Karpas-422 (cell line): ENCODE measurements around the gene AKR1C8. TPM values are rescaled to one million over a fixed set of nuclear protein-coding genes. Genes with fewer than 3 reads are reported as not detected.
"Not testable (repeated sequence)": the region's sequence is repeated elsewhere in the genome, so short reads cannot be mapped to it uniquely, and the experiment has no call there.

Experiments used
- DNase-seq: peaks from one replicate; pipeline ENCODE4 v3.0.0-alpha.2; 2015
- H2AFZ ChIP-seq: fragments of 200-600 bp; sonication (generic); 2 replicates; pipeline ENCODE4 v1.6.1; 2014; ENCODE audit warnings: antibody characterized with exemption, low read length, mixed read lengths
- H3K27ac ChIP-seq: fragments of 200-600 bp; sonication (generic); 2 replicates; pipeline ENCODE4 v1.5.1; 2014; ENCODE audit warnings: mild to moderate bottlenecking, low read length, moderate library complexity
- H3K27me3 ChIP-seq: fragments of 200-600 bp; sonication (generic); 2 replicates; pipeline ENCODE4 v1.6.1; 2014; ENCODE audit warnings: low read length, mixed read lengths
- H3K36me3 ChIP-seq: fragments of 200-600 bp; sonication (generic); 2 replicates; pipeline ENCODE4 v1.6.1; 2014; ENCODE audit warnings: low read length, mixed read lengths; ENCODE audit not compliant: insufficient read depth
- H3K4me1 ChIP-seq: fragments of 200-600 bp; sonication (generic); 2 replicates; pipeline ENCODE4 v1.6.1; 2014; ENCODE audit warnings: mild to moderate bottlenecking, low read length, mixed read lengths
- H3K4me2 ChIP-seq: fragments of 200-600 bp; sonication (generic); 2 replicates; pipeline ENCODE4 v1.6.1; 2014; ENCODE audit warnings: low read length, low read depth, mild to moderate bottlenecking; ENCODE audit not compliant: poor library complexity, severe bottlenecking
- H3K4me3 ChIP-seq: fragments of 200-600 bp; sonication (generic); 2 replicates; pipeline ENCODE4 v1.5.1; 2014; ENCODE audit warnings: mild to moderate bottlenecking, antibody characterized with exemption, low read length, mixed read lengths
- H3K79me2 ChIP-seq: fragments of 200-600 bp; sonication (generic); 2 replicates; pipeline ENCODE4 v1.6.1; 2014; ENCODE audit warnings: mild to moderate bottlenecking, low read length, mixed read lengths
- H3K9ac ChIP-seq: fragments of 200-600 bp; sonication (generic); 2 replicates; pipeline ENCODE4 v1.6.0; 2014; ENCODE audit warnings: low read length
- H3K9me2 ChIP-seq: fragments of 200-600 bp; sonication (generic), shearing (Covaris generic); replicated peaks from 2 replicates; pipeline ENCODE4 v1.6.0; 2014; ENCODE audit warnings: mild to moderate bottlenecking, low read length, moderate library complexity; ENCODE audit not compliant: insufficient read depth
- H3K9me3 ChIP-seq: fragments of 300-700, 200-600 bp; sonication (generic); 2 replicates; pipeline ENCODE4 v1.6.1; 2014; ENCODE audit warnings: low read length, mixed read lengths
- H4K20me1 ChIP-seq: fragments of 200-600 bp; sonication (generic); 2 replicates; pipeline ENCODE4 v1.6.1; 2014; ENCODE audit warnings: mild to moderate bottlenecking, antibody characterized with exemption, low read length, low read depth; ENCODE audit not compliant: insufficient read depth
- total RNA-seq: library from RNA; depleted of rRNA; stranded (reverse); fragments of >200 nt; shearing (Covaris generic); gene quantifications from 2 replicates; pipeline ENCODE4 v1.2.3, GENCODE V29; 2014; ENCODE audit warnings: low replicate concordance; rRNA removed

Gene AKR1C8
- total RNA-seq, 1 experiment from 2014 or later: not detected

DNA sequence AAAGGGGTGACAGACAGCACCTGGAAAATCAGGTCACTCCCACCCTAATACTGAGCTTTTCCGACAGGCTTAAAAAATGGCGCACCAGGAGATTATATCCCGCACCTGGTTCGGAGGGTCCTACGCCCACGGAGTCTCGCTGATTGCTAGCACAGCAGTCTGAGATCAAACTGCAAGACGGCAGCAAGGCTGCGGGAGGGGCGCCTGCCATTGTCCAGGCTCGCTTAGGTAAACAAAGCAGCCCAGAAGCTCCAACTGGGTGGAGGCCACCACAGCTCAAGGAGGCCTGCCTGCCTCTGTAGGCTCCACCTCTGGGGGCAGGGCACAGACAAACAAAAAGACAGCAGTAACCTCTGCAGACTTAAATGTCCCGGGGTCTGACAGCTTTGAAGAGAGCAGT lies 75.1 kb downstream of the AKR1C8 start:
- H2AFZ ChIP-seq, H3K4me1 ChIP-seq, H3K9me2 ChIP-seq, H3K4me2 ChIP-seq, H3K9ac ChIP-seq, H3K9me3 ChIP-seq, H3K79me2 ChIP-seq, DNase-seq, H3K36me3 ChIP-seq, H3K27me3 ChIP-seq, H4K20me1 ChIP-seq, H3K27ac ChIP-seq, H3K4me3 ChIP-seq: not testable (repeated sequence)

DNA sequence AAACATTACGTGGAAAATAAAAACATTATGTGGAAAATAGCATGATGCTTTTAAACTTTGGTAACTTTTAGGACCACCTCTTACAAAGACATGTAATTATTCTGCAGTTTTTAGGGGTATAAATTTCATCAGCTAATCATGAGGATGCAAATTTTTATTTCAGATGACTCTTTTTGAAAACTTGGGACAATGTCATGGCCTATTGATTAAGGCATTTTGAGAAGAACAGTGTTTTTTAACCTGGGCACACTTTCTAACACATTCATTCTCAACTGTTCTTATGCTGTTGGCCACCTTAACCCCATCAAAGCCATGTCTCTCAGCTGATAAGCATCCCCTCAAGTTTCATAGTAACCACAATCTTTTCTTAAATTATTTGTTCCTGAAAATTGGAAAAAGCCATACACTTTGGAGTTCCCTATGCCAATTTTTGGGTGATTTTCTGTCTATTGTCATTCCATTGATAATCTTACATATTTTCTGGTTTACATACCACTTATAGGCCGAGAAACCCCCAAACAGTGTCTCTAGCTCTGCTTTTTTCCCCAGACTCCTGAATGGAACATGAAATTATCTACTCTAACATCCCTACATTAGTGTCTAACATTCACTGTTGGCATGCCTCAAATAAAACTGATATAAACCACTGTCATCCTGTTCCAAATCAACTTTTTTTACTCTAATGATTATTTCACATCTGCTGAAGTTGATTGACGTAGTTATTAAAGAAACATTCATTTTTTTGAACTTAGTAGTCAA lies 76.1 kb downstream of the AKR1C8 start:
- Histone ChIP-seq H3K4me1 (no peaks in the 10 kb centered on the region), H3K9me3 (no peaks in the 10 kb centered on the region), H3K27ac (no peak overlapping the region), H3K36me3 (no peaks in the 10 kb centered on the region), H3K9ac (no peak overlapping the region), H3K4me3 (no peak overlapping the region), H2AFZ (no peak overlapping the region), H3K27me3 (no peaks in the 10 kb centered on the region), H4K20me1 (no peaks in the 10 kb centered on the region), H3K79me2 (no peaks in the 10 kb centered on the region), H3K4me2 (no peak overlapping the region), H3K9me2 (no peaks in the 10 kb centered on the region)
- no peak for DNase-seq

DNA sequence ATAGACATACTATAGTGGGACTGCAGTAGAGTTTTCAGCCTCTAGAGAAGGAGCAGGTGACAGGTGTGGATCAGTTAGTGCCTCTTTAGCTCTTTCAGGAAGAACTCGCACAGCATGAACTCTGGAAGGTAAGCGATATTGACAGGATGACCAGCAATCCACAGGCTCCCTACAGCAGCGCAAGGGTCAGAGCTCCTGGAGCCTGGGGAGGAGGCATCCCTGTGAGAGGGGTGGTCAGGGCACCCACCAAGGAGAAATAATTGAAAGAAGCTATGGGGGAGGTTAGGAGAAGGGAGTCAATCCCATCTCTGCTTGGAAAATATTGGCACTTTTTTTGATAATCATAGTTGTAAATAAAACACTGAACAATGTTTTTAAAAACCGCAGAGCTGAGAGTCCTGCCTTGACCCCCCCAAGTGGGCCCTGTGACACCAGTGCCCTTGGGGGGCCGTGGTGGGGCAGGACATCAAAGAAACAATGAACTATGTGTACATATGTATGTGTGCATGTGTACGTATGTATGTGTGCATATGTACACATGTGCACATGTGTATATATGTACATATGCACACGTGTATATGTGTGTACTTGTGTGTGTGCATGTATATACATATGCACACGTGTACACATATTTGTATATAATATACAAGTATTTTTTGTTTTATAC lies 77.0 kb downstream of the AKR1C8 start:
- Histone ChIP-seq H3K27me3 (no peaks in the 10 kb centered on the region), H4K20me1 (no peaks in the 10 kb centered on the region), H3K4me2 (no peak overlapping the region), H3K4me1 (no peaks in the 10 kb centered on the region), H3K79me2 (no peaks in the 10 kb centered on the region), H3K4me3 (no peak overlapping the region), H3K9me3 (no peaks in the 10 kb centered on the region), H3K9me2 (no peaks in the 10 kb centered on the region), H2AFZ (no peak overlapping the region), H3K9ac (no peak overlapping the region), H3K27ac (no peak overlapping the region), H3K36me3 (no peaks in the 10 kb centered on the region)
- DNase-seq: no peak

DNA sequence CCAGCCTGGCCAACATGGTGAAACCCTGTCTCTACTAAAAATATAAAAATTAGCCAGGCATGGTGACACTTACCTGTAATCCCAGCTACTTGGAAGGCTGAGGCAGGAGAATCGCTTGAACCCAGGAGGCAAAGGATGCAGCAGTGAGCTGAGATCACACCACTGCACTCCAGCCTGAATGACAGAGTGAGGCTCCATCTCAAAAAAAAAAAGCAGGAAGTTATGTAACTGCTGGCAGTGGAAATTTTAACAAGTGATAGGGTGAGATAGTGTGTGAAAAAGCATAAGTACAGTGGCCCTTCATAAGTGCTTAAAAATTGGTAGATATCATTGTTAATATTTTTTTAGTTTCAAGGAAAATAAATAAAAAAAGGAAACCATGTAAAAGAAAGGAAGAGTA lies 78.4 kb downstream of the AKR1C8 start:
- H2AFZ ChIP-seq: no peak overlapping the region
- H3K4me3 ChIP-seq: no peak overlapping the region
- no peak overlapping the region for H3K27ac ChIP-seq
- H3K36me3 ChIP-seq: no peaks in the 10 kb centered on the region
- H3K79me2 ChIP-seq: no peaks in the 10 kb centered on the region
- H3K9ac ChIP-seq: no peak overlapping the region
- no peaks in the 10 kb centered on the region for H3K4me1 ChIP-seq
- DNase-seq: no peak
- H3K4me2 ChIP-seq: no peak overlapping the region
- no peaks in the 10 kb centered on the region for H3K9me2 ChIP-seq
- H3K9me3 ChIP-seq: no peaks in the 10 kb centered on the region
- no peaks in the 10 kb centered on the region for H3K27me3 ChIP-seq
- no peaks in the 10 kb centered on the region for H4K20me1 ChIP-seq

- no peaks in the 10 kb centered on the region for H3K9me3 ChIP-seq
- H3K4me1 ChIP-seq: no peaks in the 10 kb centered on the region
- no peaks in the 10 kb centered on the region for H3K9me2 ChIP-seq
- no peaks in the 10 kb centered on the region for H3K79me2 ChIP-seq
- no peak overlapping the region for H3K27ac ChIP-seq
- no peak overlapping the region for H3K4me2 ChIP-seq
- H3K36me3 ChIP-seq: no peaks in the 10 kb centered on the region
- DNase-seq: no peak
- no peak overlapping the region for H3K4me3 ChIP-seq
- H3K27me3 ChIP-seq: no peaks in the 10 kb centered on the region
- H3K9ac ChIP-seq: no peak overlapping the region
- no peaks in the 10 kb centered on the region for H4K20me1 ChIP-seq
- H2AFZ ChIP-seq: no peak overlapping the region
These were observed 79.3 kb downstream of the AKR1C8 start for GRCh38 chr10:5105626-5106025.

Other genes with a start within 250 kb of the AKR1C8 start
- gene AKR1C1, start 221.7 kb downstream of the AKR1C8 start, total RNA-seq: not detected in 2 replicates
- gene AKR1C2, start 181.3 kb downstream of the AKR1C8 start, total RNA-seq: not detected in 2 replicates
- gene AKR1C3, start 90.7 kb downstream of the AKR1C8 start, total RNA-seq: not detected in 2 replicates
- not detected in 2 replicates for gene AKR1C4, start 11.7 kb upstream of the AKR1C8 start, total RNA-seq
- gene UCN3, start 179.8 kb upstream of the AKR1C8 start, total RNA-seq: not detected in 2 replicates
- gene TUBAL3, start 219.7 kb upstream of the AKR1C8 start, total RNA-seq: 0.11 TPM in 1 of 2 replicates, not detected in the other
- gene NET1, start 227.4 kb upstream of the AKR1C8 start, total RNA-seq: 37.2 and 39.1 TPM in 2 replicates